HepG2 (cell line): ENCODE measurements around the gene ZNF492. TPM values are rescaled to one million over a fixed set of nuclear protein-coding genes. Genes with fewer than 3 reads are reported as not detected.

Experiments used
- ATAC-seq: fragments of 200-7000 bp; cut with Tn5 transposase; 3 replicates; pipeline ENCODE4 v1.9.1; 2020; ENCODE audit warnings: mild to moderate bottlenecking, moderate library complexity
- BruUV-seq: library from RNA; stranded (reverse); fragments of 400-500 nt; replicated peaks from 2 replicates; lab custom pipeline; 2021; lab: Mats Ljungman, UMichigan
- CTCF ChIA-PET: fragments of 300-600 bp; formaldehyde crosslinking; extraction: SDS; loops from one replicate; lab custom pipeline; 2021; ENCODE audit warnings: low total read pairs, inconsistent platforms, low intra/inter-chr PET ratio; lab: Yijun Ruan, JAX
- POLR2A ChIA-PET: fragments of 350-600 bp; sonication (Branson Sonifier 250); formaldehyde crosslinking; loops from one replicate; lab custom pipeline; 2020; ENCODE audit warnings: antibody characterized with exemption, inconsistent platforms; lab: Yijun Ruan, JAX
- DNase-seq: peaks from one replicate; pipeline ENCODE4 v3.0.0-alpha.2; 2015; ENCODE audit warnings: low spot score
- FAIRE-seq: peaks from 3 replicates; lab custom pipeline; 2011; peaks lifted over from hg19 to GRCh38; lab: Jason Lieb, UNC
- H2AFZ ChIP-seq: one replicate; pipeline ENCODE4 v1.6.1; 2011; ENCODE audit warnings: low read length, inconsistent platforms
- H3K27ac ChIP-seq: fragments of 300-600 bp; 3 replicates; pipeline ENCODE4 v1.8.0; 2011; ENCODE audit warnings: mixed run types, mild to moderate bottlenecking, mixed read lengths, low read length, inconsistent platforms; ENCODE audit not compliant: insufficient read depth; ENCODE audit errors: extremely low read length
- H3K27me3 ChIP-seq, 2 experiments: fragments of 200-600 bp in 1 of 2; 2 replicates in 1 of 2; 3 replicates in 1 of 2; pipeline versions ENCODE4 v1.6.0 to v1.8.0; 2011; ENCODE audit warnings: low read length in 2 of 2, mild to moderate bottlenecking in 2 of 2, moderate library complexity in 2 of 2, inconsistent platforms in 1 of 2; ENCODE audit not compliant: insufficient read depth in 2 of 2, control insufficient read depth in 1 of 2
- H3K36me3 ChIP-seq, 2 experiments: fragments of 200-600 bp in 1 of 2; replicated peaks in 1 of 2; 2 replicates in 1 of 2; 3 replicates in 1 of 2; pipeline versions ENCODE4 v1.5.1 to v1.8.0; 2011; ENCODE audit warnings: low read length in 2 of 2, inconsistent platforms in 1 of 2; ENCODE audit not compliant: insufficient read depth in 2 of 2, control insufficient read depth in 1 of 2
- H3K4me1 ChIP-seq: 2 replicates; pipeline ENCODE4 v1.5.1; 2012; ENCODE audit warnings: low read length, inconsistent platforms; ENCODE audit not compliant: insufficient read depth
- H3K4me2 ChIP-seq: 2 replicates; pipeline ENCODE4 v1.6.0; 2011; ENCODE audit warnings: low read depth, low read length, inconsistent platforms
- H3K4me3 ChIP-seq, 3 experiments: fragments of 200-600 bp in 1 of 3; sonication (generic), shearing (Covaris generic) in 1 of 3; replicated peaks in 1 of 3; 2 replicates each; pipeline ENCODE4 v1.5.1; 2011 to 2016; ENCODE audit warnings: low read length in 3 of 3, inconsistent platforms in 2 of 3, low read depth in 2 of 3, mild to moderate bottlenecking in 2 of 3, control low read depth in 1 of 3, mixed read lengths in 1 of 3; ENCODE audit not compliant: insufficient read depth in 1 of 3
- H3K79me2 ChIP-seq: one replicate; pipeline ENCODE4 v1.6.1; 2011; ENCODE audit warnings: low read length, inconsistent platforms; ENCODE audit not compliant: insufficient read depth
- H3K9ac ChIP-seq: 2 replicates; pipeline ENCODE4 v1.6.0; 2011; ENCODE audit warnings: mild to moderate bottlenecking, low read depth, low read length, inconsistent platforms; ENCODE audit not compliant: insufficient read depth
- H3K9me3 ChIP-seq: 2 replicates; pipeline ENCODE4 v1.5.1; 2012; ENCODE audit warnings: mild to moderate bottlenecking, low read length
- H4K20me1 ChIP-seq: 2 replicates; pipeline ENCODE4 v1.6.0; 2011; ENCODE audit warnings: inconsistent platforms, mild to moderate bottlenecking, low read length, moderate library complexity; ENCODE audit not compliant: insufficient read depth
- CTCF ChIP-seq: sonication (generic); formaldehyde crosslinking; IDR thresholded peaks from 2 replicates; pipeline ENCODE4 v1.5.0; 2020; ENCODE audit warnings: mild to moderate bottlenecking, missing genetic modification reagents, moderate library complexity
- MYNN ChIP-seq: sonication (generic); formaldehyde crosslinking; IDR thresholded peaks from 2 replicates; pipeline ENCODE4 v1.4.0; 2020; ENCODE audit warnings: mild to moderate bottlenecking, low read depth, missing genetic modification reagents
- SMC3 ChIP-seq: IDR thresholded peaks from 2 replicates; pipeline ENCODE4 v1.6.1; 2011; ENCODE audit warnings: low read length, improper control_type of control experiment
- SRY ChIP-seq: sonication (generic); formaldehyde crosslinking; IDR thresholded peaks from 2 replicates; pipeline ENCODE4 v1.8.0; 2022; ENCODE audit warnings: mild to moderate bottlenecking, missing genetic modification reagents
- YY1 ChIP-seq: IDR thresholded peaks from 2 replicates; pipeline ENCODE4 v1.6.1; 2011; ENCODE audit warnings: low read length, low read depth, moderate library complexity, mild to moderate bottlenecking; ENCODE audit not compliant: insufficient read depth, insufficient replicate concordance
- ZFP1 ChIP-seq: IDR thresholded peaks from 2 replicates; pipeline ENCODE4 v1.6.1; 2016
- ZNF337 ChIP-seq: sonication (generic); formaldehyde crosslinking; IDR thresholded peaks from 2 replicates; pipeline ENCODE4 v1.5.1; 2020; ENCODE audit warnings: missing genetic modification reagents, low read depth, mild to moderate bottlenecking, borderline replicate concordance
- ZNF557 ChIP-seq: sonication (generic); formaldehyde crosslinking; IDR thresholded peaks from 2 replicates; pipeline ENCODE4 v1.4.0; 2020; ENCODE audit warnings: missing genetic modification reagents
- ZNF788 ChIP-seq: sonication (generic); formaldehyde crosslinking; IDR thresholded peaks from 2 replicates; pipeline ENCODE4 v1.5.0; 2020; ENCODE audit warnings: mild to moderate bottlenecking, missing genetic modification reagents, borderline replicate concordance
- ZNF800 ChIP-seq: sonication (generic); formaldehyde crosslinking; IDR thresholded peaks from 2 replicates; pipeline ENCODE4 v1.4.0; 2020; ENCODE audit warnings: missing genetic modification reagents
- WGBS: methylation state at CpG from one replicate; pipeline ENCODE4 v1.1.6; 2017; ENCODE audit warnings: low lambda C conversion rate; 5-methylcytosine and 5-hydroxymethylcytosine counted together
- in situ Hi-C: cut with HindIII; loops from 2 replicates; pipeline ENCODE4 v1.10.0; 2017; ENCODE audit warnings: low pct_unique_long_range_greater_than_20kb; ENCODE audit not compliant: extremely low pct_ligation_motif_present
- intact Hi-C: fragments of 100-400 bp; cut with micrococcal nuclease; formaldehyde crosslinking; loops from one replicate; pipeline ENCODE4 v1.10.0; 2022; ENCODE audit not compliant: unreplicated experiment
- polyA plus RNA-seq, 8 experiments: library from polyadenylated mRNA; depleted of rRNA in 3 of 8; stranded (reverse) in 7 of 8; unstranded in 1 of 8; fragments of >200 nt; fragmentation: Illumina TruSeq in 4 of 8; extraction: Trizol in 4 of 8; gene quantifications; 2 replicates each; pipeline versions ENCODE4 v1.2.1 to v1.2.3, GENCODE V29; 2011 to 2016; ENCODE audit warnings: low read depth in 4 of 8, missing spikeins in 1 of 8, mixed read lengths in 1 of 8; ENCODE audit not compliant: insufficient read depth in 1 of 8
- total RNA-seq, 5 experiments: library from RNA; depleted of rRNA; stranded (reverse); fragments of >200 nt; fragmentation: Illumina TruSeq; extraction: Trizol; gene quantifications; 2 replicates each; pipeline ENCODE4 v1.2.3, GENCODE V29; 2016; ENCODE audit warnings: low read depth in 1 of 5

ZNF492 gene
- total and polyA plus RNA-seq, 2 of the 13 experiments (the other 11 are each of a cell fraction or from before 2014, with no cell fraction given), result not detected

- ATAC-seq (no peak), FAIRE-seq (no peak), DNase-seq (no peak)
- CTCF ChIA-PET, result no interaction called here
- no peak for TF ChIP-seq ZNF337 (CRISPR knock-in tag)
- no peak for TF ChIP-seq SRY (CRISPR knock-in tag)
- no peak for TF ChIP-seq ZFP1 (CRISPR knock-in tag)
- TF ChIP-seq YY1, result no peak
- TF ChIP-seq ZNF557 (CRISPR knock-in tag), result no peak
- TF ChIP-seq SMC3, result no peak
- no peak for TF ChIP-seq ZNF788 (CRISPR knock-in tag)
- TF ChIP-seq CTCF (CRISPR knock-in tag), result no peak
- TF ChIP-seq ZNF800 (CRISPR knock-in tag), result no peak
- TF ChIP-seq MYNN (CRISPR knock-in tag), result no peak
- Histone ChIP-seq H3K79me2 (no peaks in the 10 kb centered on the region), H3K9me3 (peaks cover 92% of the 10 kb centered on the region), H3K27ac (no peak overlapping the region), H2AFZ (no peak overlapping the region), H3K4me2 (no peak overlapping the region), H3K27me3 (no peaks in the 10 kb centered on the region), H3K9ac (no peak overlapping the region), H4K20me1 (no peaks in the 10 kb centered on the region), H3K4me1 (no peaks in the 10 kb centered on the region), H3K4me3 (no peak overlapping the region), H3K36me3 (no peaks in the 10 kb centered on the region)
- in situ Hi-C loops (no loop called here), intact Hi-C loops (no loop called here)
- WGBS, result 8% methylated on average over 1 of the region's 1 CpG
- POLR2A ChIA-PET, result no interaction called here
- BruUV-seq, result no TSS peak
Measured at GRCh38 chr19:22612316-22612715, 21.8 kb upstream of the ZNF492 start.
